ENCODE data around the gene POLR2A. TPM values are rescaled to one million over a fixed set of nuclear protein-coding genes. Genes with fewer than 3 reads are reported as not detected.
A peak's percentile ranks its signal among the peaks of the same experiment; 100 is the strongest.

POLR2A gene
- 100 to 1,000 TPM in 2 of 5 donors, 10 to 100 TPM in 3; 55.4 to 750 (median 85.2) TPM for total RNA-seq
- 10 to 100 TPM in 1 of 3 donors, 1 to 10 TPM in 2; 8.1 to 12.7 (median 10.0) TPM for polyA plus RNA-seq
- long read RNA-seq, donor 1, full-length matches to known transcripts = 4 of 14 reads
- long read RNA-seq, donor 1, partial matches to known transcripts = 10 of 14 reads
- long read RNA-seq, donor 1, other reads (novel, unspliced or antisense) = 0 of 14 reads
- long read RNA-seq, donor 2, full-length matches to known transcripts = 4 of 24 reads
- long read RNA-seq, donor 2, partial matches to known transcripts = 20 of 24 reads
- long read RNA-seq, donor 2, other reads (novel, unspliced or antisense) = 0 of 24 reads
- long read RNA-seq, donor 3, partial matches to known transcripts = 16 of 17 reads
- long read RNA-seq, donor 3, other reads (novel, unspliced or antisense) = 0 of 17 reads
- long read RNA-seq, donor 4, partial matches to known transcripts = 6 of 6 reads
- long read RNA-seq, donor 4, other reads (novel, unspliced or antisense) = 0 of 6 reads
- long read RNA-seq, donor 5, full-length matches to known transcripts = 4 of 45 reads
- long read RNA-seq, donor 5, partial matches to known transcripts = 41 of 45 reads
- long read RNA-seq, donor 5, other reads (novel, unspliced or antisense) = 0 of 45 reads
- long read RNA-seq, donor 6, full-length matches to known transcripts = 7 of 67 reads
- long read RNA-seq, donor 6, partial matches to known transcripts = 60 of 67 reads
- long read RNA-seq, donor 6, other reads (novel, unspliced or antisense) = 0 of 67 reads
- long read RNA-seq, donor 7, partial matches to known transcripts = 25 of 26 reads
- long read RNA-seq, donor 7, other reads (novel, unspliced or antisense) = 0 of 26 reads
- long read RNA-seq, donor 8, full-length matches to known transcripts = 3 of 17 reads
- long read RNA-seq, donor 8, partial matches to known transcripts = 14 of 17 reads
- long read RNA-seq, donor 8, other reads (novel, unspliced or antisense) = 0 of 17 reads
- long read RNA-seq, donor 9, partial matches to known transcripts = 17 of 21 reads
- long read RNA-seq, donor 9, other reads (novel, unspliced or antisense) = 0 of 21 reads
- long read RNA-seq, donor 10, full-length matches to known transcripts = 3 of 3 reads
- long read RNA-seq, donor 10, partial matches to known transcripts = 0 of 3 reads
- long read RNA-seq, donor 10, other reads (novel, unspliced or antisense) = 0 of 3 reads

DNA sequence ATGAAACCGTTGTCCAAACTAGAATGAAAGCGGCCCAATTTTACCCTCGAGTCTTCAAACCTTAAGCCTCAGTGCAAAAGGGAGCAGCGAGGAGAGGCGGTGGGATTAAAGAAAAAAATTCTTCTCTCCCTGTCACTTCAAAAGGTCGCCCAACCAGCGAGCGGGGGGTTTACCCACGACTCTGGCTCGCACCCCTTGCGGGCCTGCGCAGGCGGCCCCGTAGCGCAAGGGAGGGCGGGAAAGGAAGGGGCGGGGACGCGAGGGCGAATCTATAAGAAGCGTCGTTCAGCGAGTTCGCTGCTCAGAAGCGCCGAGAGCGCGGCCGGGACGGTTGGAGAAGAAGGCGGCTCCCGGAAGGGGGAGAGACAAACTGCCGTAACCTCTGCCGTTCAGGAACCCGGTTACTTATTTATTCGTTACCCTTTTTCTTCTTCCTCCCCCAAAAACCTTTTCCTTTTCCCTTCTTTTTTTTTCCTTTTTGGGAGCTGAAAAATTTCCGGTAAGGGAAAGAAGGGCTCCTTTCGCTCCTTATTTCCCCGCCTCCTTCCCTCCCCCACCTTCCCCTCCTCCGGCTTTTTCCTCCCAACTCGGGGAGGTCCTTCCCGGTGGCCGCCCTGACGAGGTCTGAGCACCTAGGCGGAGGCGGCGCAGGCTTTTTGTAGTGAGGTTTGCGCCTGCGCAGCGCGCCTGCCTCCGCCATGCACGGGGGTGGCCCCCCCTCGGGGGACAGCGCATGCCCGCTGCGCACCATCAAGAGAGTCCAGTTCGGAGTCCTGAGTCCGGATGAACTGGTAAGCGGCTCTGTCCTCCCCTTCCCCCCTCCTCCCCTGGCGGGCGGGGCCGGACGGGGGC is at the start of gene POLR2A:
Gene POLR2A, plus strand, starts transcription at position 300 of the 852 bp plus-strand sequence.
- peak within 1 kb of the TSS; percentile 55 to 71 (median 60) for H3K4me3 ChIP-seq
- no peaks in the 10 kb centered on the region for H3K9me3 ChIP-seq
- no peaks in the 10 kb centered on the region for H3K27me3 ChIP-seq
- peak within 1 kb of the TSS; percentile 94 to 100 (median 99) for H3K27ac ChIP-seq
- H3K36me3 ChIP-seq = peaks cover 0 to 8% (median 0%) of the 10 kb centered on the region in 4 donors
- H3K4me1 ChIP-seq = peaks cover 25 to 79% (median 67%) of the 10 kb centered on the region in 4 donors
- TF ChIP-seq POLR2A (IDR thresholded peaks at IDR 0.05) (peak in 3 of 4 donors; percentile 96 to 100 (median 100)), POLR2AphosphoS5 (IDR thresholded peaks at IDR 0.05) (peak; percentile 100)
- TF ChIP-seq, protein P1, sequence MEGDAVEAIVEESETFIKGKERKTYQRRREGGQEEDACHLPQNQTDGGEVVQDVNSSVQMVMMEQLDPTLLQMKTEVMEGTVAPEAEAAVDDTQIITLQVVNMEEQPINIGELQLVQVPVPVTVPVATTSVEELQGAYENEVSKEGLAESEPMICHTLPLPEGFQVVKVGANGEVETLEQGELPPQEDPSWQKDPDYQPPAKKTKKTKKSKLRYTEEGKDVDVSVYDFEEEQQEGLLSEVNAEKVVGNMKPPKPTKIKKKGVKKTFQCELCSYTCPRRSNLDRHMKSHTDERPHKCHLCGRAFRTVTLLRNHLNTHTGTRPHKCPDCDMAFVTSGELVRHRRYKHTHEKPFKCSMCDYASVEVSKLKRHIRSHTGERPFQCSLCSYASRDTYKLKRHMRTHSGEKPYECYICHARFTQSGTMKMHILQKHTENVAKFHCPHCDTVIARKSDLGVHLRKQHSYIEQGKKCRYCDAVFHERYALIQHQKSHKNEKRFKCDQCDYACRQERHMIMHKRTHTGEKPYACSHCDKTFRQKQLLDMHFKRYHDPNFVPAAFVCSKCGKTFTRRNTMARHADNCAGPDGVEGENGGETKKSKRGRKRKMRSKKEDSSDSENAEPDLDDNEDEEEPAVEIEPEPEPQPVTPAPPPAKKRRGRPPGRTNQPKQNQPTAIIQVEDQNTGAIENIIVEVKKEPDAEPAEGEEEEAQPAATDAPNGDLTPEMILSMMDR (IDR thresholded peaks at IDR 0.05) = no peak
- intact Hi-C loops (cut with DNase I; ENCODE audit: low total_unique reads) = no loop called here
- peak; percentile 98 to 99 for DNase-seq
- WGBS, 5 donors = 0 to 1% (median 0%) methylated on average over 52 to 64 of the region's 64 CpGs

DNA sequence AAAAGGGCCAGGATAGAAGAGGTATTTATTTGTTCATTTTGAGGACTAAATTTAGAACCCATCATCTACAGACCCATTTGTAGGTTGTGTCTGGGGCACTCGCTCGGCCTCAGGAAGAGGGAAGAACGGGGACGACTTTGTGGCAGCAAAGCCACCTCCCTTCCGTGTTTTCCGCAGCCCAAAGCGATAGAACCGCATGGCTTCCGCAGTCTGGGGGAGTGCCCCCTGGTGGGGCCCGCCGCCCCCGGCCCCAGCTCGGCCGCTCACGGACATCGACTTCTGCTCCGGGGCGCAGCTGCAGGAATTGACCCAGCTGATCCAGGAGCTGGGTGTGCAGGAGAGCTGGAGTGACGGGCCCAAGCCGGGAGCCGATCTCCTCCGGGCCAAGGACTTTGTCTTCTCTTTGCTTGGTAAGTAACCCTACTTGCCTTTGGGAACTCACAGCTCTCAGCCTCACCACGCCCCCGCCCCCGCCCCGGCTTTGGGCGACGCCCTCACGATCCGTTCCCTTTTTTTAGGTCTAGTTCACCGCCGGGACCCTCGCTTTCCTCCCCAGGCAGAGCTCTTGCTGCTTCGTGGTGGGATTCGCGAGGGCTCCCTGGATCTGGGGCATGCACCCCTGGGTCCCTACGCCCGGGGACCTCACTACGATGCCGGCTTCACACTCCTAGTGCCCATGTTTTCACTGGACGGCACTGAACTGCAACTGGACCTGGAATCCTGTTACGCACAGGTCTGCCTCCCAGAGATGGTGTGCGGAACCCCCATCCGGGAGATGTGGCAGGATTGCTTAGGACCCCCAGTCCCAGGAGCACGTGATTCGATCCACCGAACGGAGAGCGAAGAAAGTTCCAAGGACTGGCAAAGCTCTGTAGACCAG is 48.2 kb upstream of the POLR2A start:
- no peak for TF ChIP-seq EP300 (IDR thresholded peaks at IDR 0.05)
- TF ChIP-seq POLR2AphosphoS5 (IDR thresholded peaks at IDR 0.05) = no peak
- TF ChIP-seq POLR2A (IDR thresholded peaks at IDR 0.05) = no peak
- TF ChIP-seq, protein P1 (IDR thresholded peaks at IDR 0.05) = no peak
- peaks cover 11 to 75% (median 34%) of the 10 kb centered on the region in 3 donors for H3K27me3 ChIP-seq
- intact Hi-C loops (cut with DNase I; ENCODE audit: low total_unique reads) = loop anchor here (5.0 kb wide), 1 partner anchor 41 kb away; the partner anchor contains the start of gene ZBTB4
- peak overlapping the region; percentile 79 to 90 (median 84) for H3K27ac ChIP-seq
- H3K9me3 ChIP-seq = no peaks in the 10 kb centered on the region
- no peaks in the 10 kb centered on the region for H3K36me3 ChIP-seq
- 4 to 11% (median 5%) methylated on average over 30 to 49 of the region's 49 CpGs for WGBS, 5 donors
- H3K4me1 ChIP-seq = peaks cover 34 to 63% (median 60%) of the 10 kb centered on the region in 4 donors
- peak overlapping the region; percentile 47 to 62 (median 54) for H3K4me3 ChIP-seq
- peak; percentile 53 to 82 for DNase-seq

DNA sequence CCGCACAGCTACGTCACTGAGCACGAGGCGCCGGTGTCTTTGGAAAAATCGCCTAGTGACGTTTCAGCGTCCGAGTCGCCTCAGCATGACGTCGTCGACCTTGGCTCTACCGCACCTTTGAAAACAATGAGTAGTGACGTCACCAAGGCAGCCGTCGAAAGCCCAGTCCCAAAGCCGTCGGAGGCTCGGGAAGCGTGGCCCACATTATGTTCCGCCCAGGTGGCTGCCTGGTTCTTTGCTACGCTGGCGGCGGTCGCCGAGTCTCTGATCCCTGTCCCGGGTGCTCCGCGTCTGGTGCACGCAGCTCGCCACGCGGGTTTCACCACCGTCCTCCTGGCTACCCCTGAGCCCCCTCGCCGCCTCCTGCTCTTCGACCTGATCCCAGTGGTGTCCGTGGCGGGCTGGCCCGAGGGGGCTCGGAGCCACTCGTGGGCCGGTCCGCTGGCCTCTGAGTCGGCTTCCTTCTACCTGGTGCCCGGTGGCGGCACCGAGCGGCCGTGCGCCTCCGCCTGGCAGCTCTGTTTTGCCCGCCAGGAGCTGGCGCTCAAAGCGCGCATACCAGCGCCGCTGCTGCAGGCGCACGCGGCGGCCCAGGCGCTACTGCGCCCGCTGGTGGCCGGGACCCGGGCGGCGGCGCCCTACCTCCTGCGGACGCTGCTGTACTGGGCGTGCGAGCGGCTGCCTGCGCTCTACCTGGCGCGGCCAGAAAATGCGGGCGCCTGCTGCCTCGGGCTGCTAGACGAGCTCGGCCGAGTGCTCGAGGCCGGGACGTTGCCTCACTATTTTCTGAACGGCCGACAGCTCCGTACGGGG is 47.4 kb upstream of the POLR2A start:
- peak overlapping the region; percentile 47 to 62 (median 54) for H3K4me3 ChIP-seq
- intact Hi-C loops (cut with DNase I; ENCODE audit: low total_unique reads) = loop anchor here (5.0 kb wide), 1 partner anchor 41 kb away; the partner anchor contains the start of gene ZBTB4
- H3K27me3 ChIP-seq = peaks cover 11 to 84% (median 40%) of the 10 kb centered on the region in 3 donors
- DNase-seq = peak; percentile 90 to 95
- 4 to 13% (median 4%) methylated on average over 19 to 92 of the region's 92 CpGs for WGBS, 5 donors
- TF ChIP-seq EP300 (IDR thresholded peaks at IDR 0.05) (no peak), POLR2AphosphoS5 (IDR thresholded peaks at IDR 0.05) (peak; percentile 41 to 72 (median 67)), POLR2A (IDR thresholded peaks at IDR 0.05) (no peak)
- TF ChIP-seq, protein P1 (IDR thresholded peaks at IDR 0.05) = peak in 5 of 7 experiments; percentile 48 to 92 (median 84)
- H3K9me3 ChIP-seq = no peaks in the 10 kb centered on the region
- no peaks in the 10 kb centered on the region for H3K36me3 ChIP-seq
- peaks cover 34 to 68% (median 63%) of the 10 kb centered on the region in 4 donors for H3K4me1 ChIP-seq
- H3K27ac ChIP-seq = peak overlapping the region; percentile 79 to 90 (median 84)

All from stomach (tissue), 19 donors.